Subcutaneous adipose tissue (tissue), 4 donors: ENCODE data around the gene IL4R. TPM values are rescaled to one million over a fixed set of nuclear protein-coding genes. Genes with fewer than 3 reads are reported as not detected.

Experiments
- CTCF ChIP-seq: fragments of 450-650 bp; IDR thresholded peaks from one replicate; pipeline ENCODE4 v1.5.1; 2016; ENCODE audit warnings: low read depth, mild to moderate bottlenecking, control low read depth, antibody characterized with exemption, moderate library complexity
- total RNA-seq, 4 donors: library from RNA; depleted of rRNA; stranded (reverse); fragments of >200 nt; gene quantifications; one replicate each; pipeline ENCODE4 v1.1.0, GENCODE V29; 2016

The IL4R gene
- total RNA-seq, 4 donors from 2014 or later, result 14.7 to 37.3 (median 30.4) TPM

- TF ChIP-seq CTCF, result no peak
Observed at GRCh38 chr16:27386674-27387073, 72.9 kb downstream of the IL4R start.

GRCh38 chr16:27387724-27388123 lies 74.0 kb downstream of the IL4R start:
- no peak for TF ChIP-seq CTCF

GRCh38 chr16:27389272-27389961 lies 75.6 kb downstream of the IL4R start:
- no peak for TF ChIP-seq CTCF

GRCh38 chr16:27390151-27390550 lies 76.4 kb downstream of the IL4R start:
- no peak for TF ChIP-seq CTCF

- TF ChIP-seq CTCF, result no peak
Observed at GRCh38 chr16:27392671-27393070, 78.9 kb downstream of the IL4R start.

- no peak for TF ChIP-seq CTCF
Observed at GRCh38 chr16:27394516-27394915, 80.7 kb downstream of the IL4R start.

- TF ChIP-seq CTCF, result no peak
Observed at GRCh38 chr16:27398894-27399853, 85.4 kb downstream of the IL4R start.
